Endodermal cell (in vitro differentiated cells): ENCODE measurements around the gene NDUFS7. TPM values are rescaled to one million over a fixed set of nuclear protein-coding genes. Genes with fewer than 3 reads are reported as not detected.

ENCODE experiments used
- DNase-seq: peaks from one replicate; pipeline ENCODE4 v3.0.0-alpha.2; 2017
- H3K27ac ChIP-seq: 2 replicates; pipeline ENCODE4 v1.5.1; 2013; ENCODE audit warnings: mild to moderate bottlenecking, low read depth, low read length, moderate library complexity
- H3K27me3 ChIP-seq: 2 replicates; pipeline ENCODE4 v1.6.1; 2013; ENCODE audit warnings: mild to moderate bottlenecking, low read length, moderate library complexity; ENCODE audit not compliant: insufficient read depth, control insufficient read depth, poor library complexity, severe bottlenecking
- H3K36me3 ChIP-seq: 2 replicates; pipeline ENCODE4 v1.7.0; 2013; ENCODE audit warnings: mild to moderate bottlenecking, low read length, moderate library complexity; ENCODE audit not compliant: control insufficient read depth, insufficient read depth
- H3K4me1 ChIP-seq: one replicate; pipeline ENCODE4 v1.7.0; 2013; ENCODE audit warnings: low read length; ENCODE audit not compliant: control insufficient read depth, insufficient read depth
- H3K4me3 ChIP-seq: 2 replicates; pipeline ENCODE4 v1.5.1; 2013; ENCODE audit warnings: mild to moderate bottlenecking, low read length, moderate library complexity
- H3K9ac ChIP-seq: 2 replicates; pipeline ENCODE4 v1.6.1; 2013; ENCODE audit warnings: mild to moderate bottlenecking, low read length, moderate library complexity; ENCODE audit not compliant: poor library complexity, severe bottlenecking; ENCODE audit errors: extremely low read depth
- H3K9me3 ChIP-seq: 2 replicates; pipeline ENCODE4 v1.6.1; 2013; ENCODE audit warnings: mild to moderate bottlenecking, low read length, moderate library complexity; ENCODE audit not compliant: control insufficient read depth
- H3K27ac Mint-ChIP-seq: 2 replicates; pipeline ENCODE4 v1.8.0; 2020; ENCODE audit warnings: mixed read lengths
- H3K27me3 Mint-ChIP-seq: 2 replicates; pipeline ENCODE4 v1.8.0; 2021; ENCODE audit warnings: mild to moderate bottlenecking, mixed read lengths; ENCODE audit not compliant: insufficient read depth
- H3K36me3 Mint-ChIP-seq: 2 replicates; pipeline ENCODE4 v1.8.0; 2020; ENCODE audit warnings: low read depth, mixed read lengths
- H3K4me1 Mint-ChIP-seq: 2 replicates; pipeline ENCODE4 v1.8.0; 2020; ENCODE audit warnings: mixed read lengths
- H3K4me3 Mint-ChIP-seq: 2 replicates; pipeline ENCODE4 v1.8.0; 2020; ENCODE audit warnings: mild to moderate bottlenecking, moderate library complexity, mixed read lengths
- H3K9me3 Mint-ChIP-seq: 2 replicates; pipeline ENCODE4 v1.8.0; 2020; ENCODE audit warnings: mild to moderate bottlenecking, mixed read lengths
- WGBS, 2 experiments: methylation state at CpG; one replicate each; pipeline versions ENCODE4 v1.1.5 to v1.1.7; 2013; ENCODE audit warnings: missing lambda C conversion rate in 2 of 2, mixed read lengths in 1 of 2; ENCODE audit not compliant: insufficient coverage in 1 of 2, insufficient read length in 1 of 2; 5-methylcytosine and 5-hydroxymethylcytosine counted together
- total RNA-seq, 2 donors: library from RNA; stranded (reverse); fragmentation: NEBNext Ultra II Directional in 1 of 2; extraction: Animal tissue kit (Norgen Biotek cat#: 25700) in 1 of 2; gene quantifications; 2 replicates in 1 of 2; 3 replicates in 1 of 2; pipeline ENCODE4 v1.2.1, GENCODE V29; 2021
- TF ChIP-seq, protein P1 (sequence below): fragments of 200-600 bp; sonication (generic); conservative IDR thresholded peaks from 2 replicates; pipeline ENCODE4 v1.5.0; 2021; ENCODE audit warnings: antibody characterized with exemption, mild to moderate bottlenecking

Gene NDUFS7
- total RNA-seq, 2 donors from 2014 or later, result 57.0 to 62.5 TPM

DNA sequence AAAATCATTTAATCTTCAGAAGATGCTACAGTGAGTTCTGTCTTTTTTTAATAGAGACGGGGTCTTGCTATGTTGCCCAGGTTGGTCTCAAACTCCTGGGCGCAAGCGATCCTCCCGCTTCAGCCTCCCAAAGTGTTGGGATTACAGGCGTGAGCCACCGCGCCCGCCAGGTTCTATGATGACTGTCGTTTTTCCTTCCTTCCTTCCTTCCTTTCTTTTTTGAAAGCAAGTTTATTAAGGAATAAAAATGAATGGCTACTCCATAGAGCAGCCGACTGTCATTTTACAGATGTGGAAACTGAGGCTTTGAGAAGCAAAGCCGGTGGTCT, 18.1 kb downstream of the NDUFS7 start:
- no peaks in the 10 kb centered on the region for H3K9me3 ChIP-seq

GRCh38 chr19:1402411-1403070, 18.8 kb downstream of the NDUFS7 start:
- Histone ChIP-seq H3K4me1 (no peaks in the 10 kb centered on the region), H3K9me3 (no peaks in the 10 kb centered on the region), H3K36me3 (no peaks in the 10 kb centered on the region), H3K4me3 (no peak overlapping the region), H3K9ac (no peak overlapping the region), H3K27ac (no peak overlapping the region), H3K27me3 (no peaks in the 10 kb centered on the region)
- WGBS, 2 experiments, result 85 to 90% methylated on average over 16 to 25 of the region's 25 CpGs
- H3K27ac Mint-ChIP-seq, result no peak overlapping the region
- no peak for DNase-seq
- peaks cover 3% of the 10 kb centered on the region for H3K4me1 Mint-ChIP-seq
- TF ChIP-seq, protein P1, sequence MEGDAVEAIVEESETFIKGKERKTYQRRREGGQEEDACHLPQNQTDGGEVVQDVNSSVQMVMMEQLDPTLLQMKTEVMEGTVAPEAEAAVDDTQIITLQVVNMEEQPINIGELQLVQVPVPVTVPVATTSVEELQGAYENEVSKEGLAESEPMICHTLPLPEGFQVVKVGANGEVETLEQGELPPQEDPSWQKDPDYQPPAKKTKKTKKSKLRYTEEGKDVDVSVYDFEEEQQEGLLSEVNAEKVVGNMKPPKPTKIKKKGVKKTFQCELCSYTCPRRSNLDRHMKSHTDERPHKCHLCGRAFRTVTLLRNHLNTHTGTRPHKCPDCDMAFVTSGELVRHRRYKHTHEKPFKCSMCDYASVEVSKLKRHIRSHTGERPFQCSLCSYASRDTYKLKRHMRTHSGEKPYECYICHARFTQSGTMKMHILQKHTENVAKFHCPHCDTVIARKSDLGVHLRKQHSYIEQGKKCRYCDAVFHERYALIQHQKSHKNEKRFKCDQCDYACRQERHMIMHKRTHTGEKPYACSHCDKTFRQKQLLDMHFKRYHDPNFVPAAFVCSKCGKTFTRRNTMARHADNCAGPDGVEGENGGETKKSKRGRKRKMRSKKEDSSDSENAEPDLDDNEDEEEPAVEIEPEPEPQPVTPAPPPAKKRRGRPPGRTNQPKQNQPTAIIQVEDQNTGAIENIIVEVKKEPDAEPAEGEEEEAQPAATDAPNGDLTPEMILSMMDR, result no peak
- peaks cover 5% of the 10 kb centered on the region for H3K36me3 Mint-ChIP-seq
- H3K27me3 Mint-ChIP-seq, result no peaks in the 10 kb centered on the region
- H3K9me3 Mint-ChIP-seq, result no peaks in the 10 kb centered on the region
- peak overlapping the region; percentile 20 for H3K4me3 Mint-ChIP-seq

More for the DNA sequence above, 18.1 kb downstream of the NDUFS7 start:
- Mint-ChIP-seq H3K4me3 (peak overlapping the region; percentile 38), H3K27me3 (no peaks in the 10 kb centered on the region), H3K36me3 (peaks cover 5% of the 10 kb centered on the region), H3K27ac (no peak overlapping the region), H3K9me3 (no peaks in the 10 kb centered on the region), H3K4me1 (peaks cover 3% of the 10 kb centered on the region)
- no peak for DNase-seq
- H3K9ac ChIP-seq, result no peak overlapping the region
- H3K4me1 ChIP-seq, result no peaks in the 10 kb centered on the region
- H3K27ac ChIP-seq, result no peak overlapping the region
- peak overlapping the region; percentile 78 for H3K4me3 ChIP-seq
- TF ChIP-seq, protein P1, result no peak
- H3K36me3 ChIP-seq, result no peaks in the 10 kb centered on the region
- WGBS, 2 experiments, result 82 to 96% methylated on average over 7 to 11 of the region's 11 CpGs
- H3K27me3 ChIP-seq, result no peaks in the 10 kb centered on the region

GRCh38 chr19:1406774-1407527, 23.2 kb downstream of the NDUFS7 start:
- 1% methylated on average over 36 to 72 of the region's 72 CpGs for whole genome bisulfite sequencing, 2 experiments
- H3K27me3 Mint-ChIP-seq, result no peaks in the 10 kb centered on the region
- H3K36me3 Mint-ChIP-seq, result peaks cover 20% of the 10 kb centered on the region
- Histone ChIP-seq H3K9me3 (no peaks in the 10 kb centered on the region), H3K27ac (no peak overlapping the region), H3K4me1 (peaks cover 7% of the 10 kb centered on the region), H3K27me3 (no peaks in the 10 kb centered on the region), H3K9ac (no peak overlapping the region), H3K4me3 (peak overlapping the region; percentile 89), H3K36me3 (peaks cover 9% of the 10 kb centered on the region)
- DNase-seq, result peak; percentile 99
- no peaks in the 10 kb centered on the region for H3K9me3 Mint-ChIP-seq
- peak overlapping the region; percentile 89 for H3K4me3 Mint-ChIP-seq
- H3K4me1 Mint-ChIP-seq, result peaks cover 25% of the 10 kb centered on the region
- TF ChIP-seq, protein P1, result peak; percentile 77
- no peak overlapping the region for H3K27ac Mint-ChIP-seq
